Inflammatory macrophage treated with lipopolysaccharide for 1 hour (primary cell): ENCODE measurements around the gene TRIM33.
A peak's percentile ranks its signal among the peaks of the same experiment; 100 is the strongest.
"Not testable (repeated sequence)": the region's sequence is repeated elsewhere in the genome, so short reads cannot be mapped to it uniquely, and the experiment has no call there.

Source experiments
- DNase-seq, 2 donors: peaks; one replicate each; pipeline ENCODE4 v3.0.0-alpha.2; 2020 to 2022

The TRIM33 gene

DNA sequence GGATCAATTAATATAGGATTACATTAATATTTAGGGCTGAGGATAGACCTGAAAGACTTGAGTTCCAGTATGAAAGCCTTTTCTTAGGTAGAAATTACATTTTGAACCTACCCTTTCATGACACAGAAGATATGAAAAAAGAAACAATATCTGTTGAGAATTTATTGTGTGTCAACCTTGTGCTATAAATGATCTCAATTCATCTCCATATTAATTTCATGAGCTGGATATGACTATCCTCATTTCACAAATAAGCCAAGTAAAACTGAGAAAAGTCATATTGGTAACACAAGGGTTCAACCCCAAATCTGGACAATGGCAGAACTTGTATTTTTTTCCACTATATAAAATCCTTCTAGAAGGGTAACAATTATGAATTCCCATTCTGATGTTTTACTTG is 120.0 kb downstream of the TRIM33 start:
- no peak for DNase-seq

DNA sequence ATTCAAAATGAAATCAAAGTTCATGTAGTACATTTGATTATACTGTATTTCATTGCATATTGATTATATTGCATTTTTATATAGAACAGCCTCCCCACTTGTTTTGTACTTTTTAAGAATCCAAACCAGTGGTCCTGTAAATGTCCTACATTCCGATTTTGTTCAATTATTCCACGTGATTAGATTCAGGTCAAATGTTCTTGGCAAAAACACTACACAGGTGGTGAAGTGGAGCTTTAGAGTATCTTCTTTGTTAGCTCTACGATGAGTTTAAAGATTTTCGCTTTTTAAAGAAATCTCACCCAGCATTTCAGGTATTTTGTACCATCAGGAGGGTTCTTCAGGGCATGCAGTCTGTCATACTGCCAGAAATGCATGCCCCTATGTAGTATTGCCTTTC is 120.6 kb downstream of the TRIM33 start:
- DNase-seq: no peak

DNA sequence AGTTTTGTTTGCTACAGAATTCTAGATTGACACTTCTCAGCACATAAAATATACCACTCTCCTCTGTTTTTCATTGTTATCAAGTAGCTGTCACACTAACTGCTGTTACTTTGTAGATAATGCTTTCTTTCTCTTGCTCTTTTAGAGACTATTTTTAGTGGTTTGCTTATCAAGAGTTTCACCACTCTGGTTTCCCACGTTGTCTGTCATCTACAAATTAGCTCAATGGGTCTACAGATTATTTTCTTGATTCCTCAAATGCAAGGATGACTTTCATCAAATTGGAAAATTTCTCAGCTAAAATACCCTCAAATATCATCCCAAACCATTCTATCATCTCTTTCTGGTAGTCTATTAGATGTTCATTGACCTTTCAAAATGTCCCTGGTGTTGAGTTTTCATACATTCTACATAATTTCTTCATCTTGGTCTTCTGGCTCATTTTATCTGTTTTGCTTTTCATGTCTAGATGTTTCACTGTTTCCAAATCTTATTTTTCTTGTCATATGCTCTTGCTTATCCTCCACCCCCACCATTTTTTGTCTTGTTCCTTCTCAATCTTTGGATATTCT is 122.5 kb downstream of the TRIM33 start:
- DNase-seq: no peak

DNA sequence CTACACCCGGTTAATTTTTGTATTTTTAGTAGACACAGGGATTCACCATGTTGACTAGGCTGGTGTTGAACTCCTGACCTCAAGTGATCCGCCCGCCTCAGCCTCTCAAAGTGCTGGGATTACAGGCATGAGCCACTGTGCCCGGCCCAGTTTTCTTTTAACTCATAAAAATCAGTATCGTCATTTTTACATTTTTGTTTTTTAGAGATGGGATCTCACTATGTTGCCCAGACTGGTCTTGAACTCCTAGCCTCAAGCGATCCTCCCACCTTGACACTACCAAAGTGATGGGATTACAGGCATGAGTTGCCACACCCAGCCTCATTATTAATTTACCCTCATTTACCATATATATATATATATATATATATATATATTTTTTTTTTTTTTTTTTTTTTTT is 123.4 kb downstream of the TRIM33 start:
- DNase-seq: not testable (repeated sequence)

DNA sequence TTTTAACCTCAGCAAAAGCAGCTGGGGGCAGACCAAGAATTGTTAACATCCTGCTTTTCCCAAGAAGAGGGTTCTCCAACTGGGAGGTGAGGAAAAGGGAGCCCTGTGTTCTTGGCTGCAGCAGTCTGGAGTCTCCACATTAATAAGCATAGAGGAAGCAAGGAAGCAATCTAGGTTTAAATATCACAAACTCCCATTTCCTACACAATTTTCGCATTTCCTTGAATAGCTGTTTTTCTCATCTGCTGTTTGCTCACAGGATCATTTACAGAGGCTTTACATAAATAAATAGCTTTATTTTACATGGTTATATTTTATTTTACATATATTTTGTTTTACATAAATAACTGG is 124.0 kb downstream of the TRIM33 start:
- no peak for DNase-seq

DNA sequence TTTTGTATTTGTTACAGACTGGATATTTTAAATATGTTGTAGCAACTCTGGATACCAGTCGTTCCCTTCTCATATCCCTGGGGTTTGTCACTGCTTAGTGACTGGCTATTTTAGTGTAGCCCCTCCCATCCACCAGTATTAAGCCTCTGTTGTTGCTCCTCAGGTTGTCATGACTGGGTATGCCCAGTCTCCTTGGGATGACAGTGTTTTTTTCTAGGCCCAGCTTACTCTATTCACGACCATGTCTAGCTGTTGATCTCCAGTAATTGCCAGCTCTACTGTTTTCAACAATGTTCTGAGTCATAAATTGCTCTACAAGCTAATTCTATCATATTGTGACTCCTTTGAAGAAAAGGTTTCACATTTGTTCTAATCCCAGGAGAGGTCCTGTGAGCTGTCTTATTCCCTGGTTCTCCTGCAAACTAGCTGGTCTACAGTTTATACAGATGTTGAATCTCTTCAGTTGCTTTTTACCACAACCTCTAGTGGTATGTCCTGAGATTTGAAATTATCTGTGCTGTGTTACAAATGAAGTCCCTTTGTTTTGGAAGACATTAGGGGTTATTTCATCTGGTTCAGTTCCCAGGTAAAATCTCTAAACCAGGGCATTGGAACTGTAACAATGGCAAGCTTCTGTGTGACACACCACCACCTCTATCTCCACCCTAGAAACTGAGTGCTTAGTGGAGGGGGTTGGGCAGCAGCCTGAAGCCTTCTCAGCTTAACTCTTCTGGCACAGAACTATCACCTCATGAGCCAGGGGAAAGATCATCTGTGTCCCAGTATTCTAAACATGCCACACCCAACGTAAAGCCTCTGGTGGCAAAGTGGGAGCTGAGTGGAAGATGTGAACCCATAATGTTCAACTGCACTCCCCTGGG is 124.6 kb downstream of the TRIM33 start:
- DNase-seq: no peak

DNA sequence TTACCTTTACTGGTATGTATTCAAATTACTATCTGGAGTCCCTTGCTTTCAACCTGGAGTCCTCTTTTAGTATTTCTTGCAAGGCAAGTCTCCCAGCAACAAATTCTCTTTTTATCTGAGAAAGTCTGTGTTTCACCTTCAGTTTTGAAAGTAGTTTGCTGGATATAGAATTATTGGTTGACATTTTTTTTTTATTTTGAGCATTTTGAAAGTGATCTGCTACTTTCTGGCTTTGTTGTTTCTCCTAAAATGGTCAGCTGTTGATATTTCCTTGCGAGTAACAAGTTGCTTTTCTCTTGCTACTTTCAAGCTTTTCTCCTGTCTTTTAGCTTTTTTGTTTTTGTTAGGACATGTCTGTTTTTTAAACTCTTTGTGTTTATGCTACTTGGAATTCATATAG is 126.1 kb downstream of the TRIM33 start:
- no peak for DNase-seq

DNA sequence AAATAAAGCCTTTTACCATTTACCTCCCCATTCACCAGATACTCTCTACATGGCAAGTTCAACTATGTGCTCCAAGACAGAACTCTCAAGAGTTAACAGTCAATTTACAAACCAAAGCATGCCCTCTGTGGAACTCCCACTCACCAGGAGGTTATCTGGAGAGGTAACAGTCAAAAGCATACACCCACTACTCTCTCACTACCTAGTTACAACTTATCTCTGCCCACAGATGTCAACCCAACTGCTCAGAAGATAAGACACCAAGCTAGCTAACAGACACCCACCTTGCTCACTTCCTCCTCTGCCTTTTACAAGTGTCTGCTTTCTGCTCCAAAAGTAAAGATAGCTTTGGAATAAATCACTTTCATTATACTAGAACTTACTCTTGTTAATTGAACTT is 131.0 kb downstream of the TRIM33 start:
- DNase-seq: no peak

DNA sequence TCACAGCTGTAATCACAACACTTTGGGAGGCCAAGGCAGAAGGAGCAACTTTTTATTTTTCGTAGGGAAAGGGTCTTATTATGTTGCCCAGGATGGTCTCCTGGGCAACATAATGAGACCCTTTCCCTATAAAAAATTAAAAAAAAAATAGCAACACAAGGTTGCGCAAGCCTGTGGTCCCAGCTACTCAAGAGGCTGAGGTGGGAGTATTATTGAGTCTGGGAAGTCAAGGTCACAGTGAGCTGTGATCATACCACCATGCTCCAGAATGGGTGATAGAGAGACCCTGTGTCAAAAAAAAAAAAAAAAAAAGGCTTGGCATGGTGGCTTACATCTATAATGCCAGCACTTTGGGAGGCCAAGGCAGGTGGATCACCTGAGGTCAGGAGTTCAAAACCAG is 131.6 kb downstream of the TRIM33 start:
- no peak for DNase-seq

DNA sequence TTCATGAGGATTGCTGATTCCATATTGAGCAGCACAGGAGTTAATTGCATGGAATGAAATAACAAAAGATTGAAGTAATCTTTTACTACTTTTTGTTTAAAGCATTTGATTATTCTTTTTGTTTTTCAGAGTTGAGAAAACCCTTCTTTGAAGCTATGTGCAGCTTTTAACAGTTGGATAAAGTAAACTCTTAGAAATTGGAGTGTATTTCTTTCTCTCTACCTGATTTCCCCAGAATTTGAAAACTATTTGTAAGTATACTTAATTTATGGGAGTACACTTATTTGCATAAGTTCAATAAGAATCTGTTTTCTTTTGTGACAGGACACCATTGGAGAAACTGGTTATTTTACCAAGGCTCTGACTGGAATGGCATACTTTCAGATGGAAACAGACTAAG is 133.6 kb downstream of the TRIM33 start:
- no peak for DNase-seq

DNA sequence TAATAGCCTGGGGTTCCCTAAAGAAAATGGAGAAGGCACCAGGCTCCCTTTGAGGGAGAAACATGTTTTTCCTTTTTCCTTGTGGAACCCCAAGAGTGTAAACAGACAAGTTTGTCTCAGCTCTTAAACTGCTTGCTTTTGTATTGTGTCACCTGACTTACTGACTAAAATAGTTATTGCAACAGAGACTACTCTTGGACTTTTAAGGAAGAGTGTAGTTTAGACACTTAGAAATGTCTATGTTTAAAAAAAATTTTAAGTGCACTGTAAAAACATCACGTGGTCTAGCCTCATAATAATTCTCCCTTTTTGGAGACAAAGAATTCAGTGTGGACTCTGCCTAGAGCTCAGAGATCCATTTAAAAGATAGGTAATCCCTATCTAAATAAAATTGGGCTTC is 141.1 kb downstream of the TRIM33 start:
- peak; percentile 30 to 55 for DNase-seq

DNA sequence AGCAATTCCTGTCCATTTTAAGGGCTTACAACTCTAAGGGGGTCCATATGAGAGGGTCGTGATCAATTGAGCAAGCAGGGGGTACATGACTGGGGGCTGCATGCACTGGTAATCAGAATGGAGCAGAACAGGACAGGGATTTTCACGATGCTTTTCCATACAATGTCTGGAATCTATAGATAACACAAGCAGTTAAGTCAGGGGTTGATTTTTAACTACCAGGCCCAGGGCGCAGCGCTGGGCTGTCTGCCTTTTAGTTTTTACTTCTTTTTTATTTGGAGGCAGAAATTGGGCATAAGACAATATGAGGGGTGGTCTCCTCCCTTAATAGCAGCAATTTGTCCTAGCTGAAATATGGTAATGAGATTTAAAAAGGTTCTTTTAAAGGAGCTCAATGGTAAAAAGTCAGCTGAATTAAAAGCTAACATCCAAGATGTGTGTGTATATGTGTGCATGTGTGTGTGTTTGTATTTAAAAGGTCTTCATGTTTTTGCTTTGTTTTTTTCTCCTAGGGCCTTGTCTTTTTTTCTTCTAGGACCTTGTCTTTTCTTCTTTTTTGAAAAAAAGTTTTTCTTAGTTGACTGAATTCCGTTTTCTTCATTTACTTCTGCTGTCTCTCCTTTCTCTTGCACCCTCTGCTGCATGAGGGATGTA is 141.6 kb downstream of the TRIM33 start:
- DNase-seq: not testable (repeated sequence)

DNA sequence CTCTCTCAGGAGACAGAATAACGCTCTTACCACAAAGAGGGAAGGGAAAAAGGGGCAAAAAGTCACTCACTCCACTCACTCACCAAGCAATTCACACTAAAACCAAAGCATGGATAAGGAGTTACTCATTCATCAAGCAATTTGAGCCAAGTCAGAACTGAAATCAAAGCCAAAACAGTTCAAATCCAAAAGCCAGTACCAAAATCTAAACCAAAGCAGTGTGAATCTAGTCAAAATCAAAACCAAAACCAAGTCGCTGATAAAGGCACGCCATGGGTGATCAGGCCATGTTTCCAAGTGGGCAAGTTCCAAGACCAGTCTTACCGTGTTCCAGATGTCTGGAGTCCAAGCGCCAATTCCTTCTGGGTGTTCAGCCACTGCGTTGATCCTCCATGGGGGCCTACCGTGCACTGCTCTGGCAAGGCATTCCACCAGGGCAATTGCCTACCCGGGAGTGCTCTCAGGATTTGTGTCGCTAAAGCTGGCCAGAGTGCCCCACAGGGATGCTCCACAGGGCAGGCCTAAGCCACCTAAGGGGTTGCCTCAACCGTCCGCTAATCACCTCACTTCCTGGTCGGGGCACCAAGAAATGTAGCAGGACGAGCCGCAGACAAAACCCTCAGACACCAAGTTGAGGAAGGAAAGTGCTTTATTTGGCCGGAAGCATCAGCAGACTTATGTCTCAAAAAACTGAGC is 142.3 kb downstream of the TRIM33 start:
- no peak for DNase-seq

DNA sequence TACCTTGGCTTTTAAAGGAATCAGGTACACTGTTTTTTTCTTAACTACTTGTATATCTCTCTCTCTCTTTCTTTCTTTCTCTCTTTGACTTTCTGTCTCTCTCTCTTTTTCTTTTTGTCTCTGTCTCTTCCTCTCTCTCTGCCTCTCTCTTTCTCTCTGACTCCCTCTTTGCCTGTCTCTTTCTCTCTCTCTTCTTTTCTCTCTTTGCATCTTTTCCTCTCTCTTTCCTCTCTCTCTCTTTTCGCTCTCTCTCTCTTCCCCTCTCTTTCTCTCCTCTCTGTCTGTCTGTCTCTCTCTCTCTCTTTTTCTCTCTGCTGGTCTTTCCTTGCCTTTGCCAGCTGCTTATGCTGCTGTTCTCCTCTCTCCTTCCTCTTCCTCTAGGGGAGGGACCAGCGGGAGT is 143.2 kb downstream of the TRIM33 start:
- DNase-seq: no peak

DNA sequence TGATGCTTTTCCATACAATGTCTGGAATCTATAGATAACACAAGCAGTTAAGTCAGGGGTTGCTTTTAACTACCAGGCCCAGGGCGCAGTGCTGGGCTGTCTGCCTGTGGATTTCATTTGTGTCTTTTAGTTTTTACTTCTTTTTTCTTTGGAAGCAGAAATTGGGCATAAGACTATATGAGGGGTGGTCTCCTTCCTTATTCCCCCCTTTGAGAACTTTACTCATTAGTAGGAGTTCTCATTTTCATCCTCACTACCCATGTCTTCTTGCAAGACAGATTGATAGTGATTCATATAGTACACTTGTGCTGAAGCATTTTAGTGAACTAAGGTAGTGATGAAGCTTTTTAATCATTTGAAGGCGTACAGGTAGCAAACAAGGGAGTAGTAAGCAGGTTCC is 147.8 kb downstream of the TRIM33 start:
- DNase-seq: not testable (repeated sequence)

DNA sequence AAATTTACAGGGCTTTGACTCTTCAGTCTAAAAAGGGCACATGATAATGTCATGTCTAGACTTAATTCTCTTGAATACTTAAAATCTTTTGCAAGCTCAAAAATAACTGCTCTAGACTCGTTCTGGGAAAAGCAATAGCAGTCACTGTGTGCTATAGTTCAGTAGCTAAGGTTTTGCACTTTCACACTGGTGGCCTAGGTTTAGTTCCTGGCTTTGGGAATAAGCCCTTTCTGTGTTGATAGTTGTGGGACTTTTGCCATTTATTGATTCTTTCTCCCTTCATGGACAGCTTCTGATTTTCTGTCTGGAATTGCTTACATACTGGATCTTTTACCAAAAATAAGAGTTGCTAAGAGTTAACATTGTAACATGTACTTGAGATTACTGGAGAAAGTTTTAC is 151.2 kb downstream of the TRIM33 start:
- DNase-seq: no peak

DNA sequence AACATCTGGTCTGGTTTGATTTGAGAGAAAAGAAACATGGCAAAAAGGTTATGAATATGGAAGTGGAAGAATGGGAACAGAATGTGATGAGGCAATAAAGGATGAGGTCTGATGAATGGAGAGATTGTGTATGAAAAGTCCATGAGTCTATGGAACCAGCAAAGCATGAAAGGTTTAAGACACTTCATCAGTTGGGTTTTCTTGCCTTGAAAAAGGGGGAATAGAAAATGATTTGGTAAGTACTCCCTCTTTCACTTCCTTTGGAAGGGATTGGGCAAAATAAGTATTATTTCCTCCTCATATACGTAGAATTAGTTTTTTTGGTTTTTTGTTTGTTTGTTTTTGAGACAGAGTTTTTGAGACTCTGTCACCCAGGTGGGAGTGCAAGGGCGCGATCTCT is 155.8 kb downstream of the TRIM33 start:
- DNase-seq: peak; percentile 9 to 19

DNA sequence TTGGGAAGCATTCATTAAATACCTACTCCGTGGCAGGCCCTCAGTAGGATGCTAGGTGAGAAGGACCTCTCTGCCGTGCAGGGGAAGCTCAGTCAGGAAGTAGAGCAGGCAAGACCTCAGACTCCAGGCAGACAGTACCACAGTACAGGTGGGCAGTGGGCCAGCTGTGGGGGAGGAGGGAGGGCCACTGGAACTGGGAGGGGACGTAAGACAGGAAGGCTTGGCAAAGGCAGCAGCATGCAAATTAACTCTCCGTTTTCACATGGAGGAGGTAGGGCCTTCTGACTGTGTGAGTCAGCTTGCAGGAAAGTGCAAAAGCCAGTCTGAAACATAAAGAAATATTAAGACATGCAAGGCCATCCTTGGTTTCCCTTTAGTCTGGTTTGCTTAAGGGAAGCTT is 157.7 kb downstream of the TRIM33 start:
- peak; percentile 23 to 48 for DNase-seq

DNA sequence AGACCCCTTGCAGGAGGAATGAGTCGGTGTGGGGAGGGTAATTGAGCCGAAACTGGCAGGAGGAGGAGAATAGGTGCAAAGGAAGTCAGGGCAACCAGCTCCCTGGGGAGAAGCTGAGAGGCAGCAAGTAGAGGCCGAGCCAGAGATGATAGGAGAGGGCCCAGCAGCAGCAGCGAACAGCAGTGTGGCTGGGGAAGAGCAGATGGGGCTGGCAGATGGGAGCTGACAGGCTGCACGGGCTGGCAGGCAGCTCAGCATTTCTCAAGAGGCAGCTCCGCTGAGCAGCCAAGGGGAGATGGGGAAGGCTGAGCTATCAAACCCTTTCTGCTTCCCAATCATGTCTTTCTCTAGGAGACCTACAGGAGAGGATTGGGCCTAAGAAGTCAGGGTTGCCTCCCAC is 158.2 kb downstream of the TRIM33 start:
- no peak for DNase-seq

DNA sequence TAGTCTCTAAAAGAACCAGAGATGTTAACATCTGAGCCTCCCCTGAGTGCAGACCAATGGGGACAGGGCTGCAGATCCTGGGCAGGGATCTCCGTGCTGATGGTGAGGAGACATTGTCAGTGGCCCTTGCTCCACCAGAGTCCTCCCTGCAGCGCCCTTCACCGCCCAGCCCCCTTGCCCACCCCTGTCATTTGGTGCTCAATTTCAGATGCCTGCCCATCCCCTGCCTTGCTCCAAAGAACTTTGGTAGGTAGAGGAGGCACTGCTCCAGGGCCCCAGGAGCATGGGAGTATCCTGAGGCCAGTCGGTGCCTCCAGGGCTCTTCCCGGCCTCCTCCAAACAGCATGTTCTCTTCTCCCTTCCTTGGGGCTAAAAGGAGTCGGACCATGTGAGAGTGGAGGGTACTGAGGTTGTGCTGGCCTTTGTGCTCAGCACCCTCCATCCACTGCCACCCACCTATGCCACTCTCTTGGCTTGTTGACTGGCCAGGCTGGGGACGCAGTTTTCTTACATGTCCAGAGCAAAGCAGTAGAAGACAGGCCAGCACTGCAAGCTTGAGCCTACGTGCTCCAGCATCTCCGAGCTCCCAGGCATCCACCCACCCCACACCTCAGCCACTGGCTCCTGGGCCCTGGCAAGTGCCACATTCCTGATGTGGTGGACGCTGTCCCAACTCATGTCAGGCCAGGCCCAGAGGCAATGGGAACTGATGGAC is 160.1 kb downstream of the TRIM33 start:
- DNase-seq: no peak

DNA sequence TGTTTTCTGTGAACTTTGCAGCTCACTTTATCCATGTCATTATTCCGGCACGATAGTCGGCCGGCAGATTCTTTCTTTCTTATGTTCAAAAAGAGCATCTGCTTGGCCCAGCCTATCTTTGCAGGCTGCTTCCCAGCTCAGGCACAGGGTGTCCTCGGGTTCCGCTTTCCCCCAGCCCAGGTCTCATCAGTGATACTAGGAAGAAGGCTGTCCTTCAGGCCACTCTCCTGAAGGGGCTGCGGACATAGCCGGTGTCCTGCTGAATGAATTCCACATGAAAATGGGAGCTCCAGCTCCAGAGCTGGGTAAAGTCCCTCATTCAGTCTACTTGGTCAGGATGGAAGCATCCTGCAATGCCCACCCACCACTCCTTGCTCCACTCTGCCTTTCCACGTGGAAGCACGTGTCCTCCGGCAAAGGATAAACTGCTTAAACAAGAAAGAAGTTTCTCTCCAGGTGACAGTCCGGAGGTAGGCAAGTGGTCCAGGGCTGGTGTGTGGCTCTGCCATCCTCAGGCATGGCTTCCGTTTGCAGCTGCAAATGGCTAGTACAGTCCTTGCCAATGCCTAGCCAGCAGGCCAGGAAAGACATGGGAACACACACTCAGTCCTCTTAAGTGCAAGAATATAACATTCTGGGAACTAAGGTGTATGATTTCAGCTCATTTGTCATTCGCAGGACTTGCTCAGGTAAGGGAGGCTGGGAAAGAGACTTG is 161.0 kb downstream of the TRIM33 start:
- DNase-seq: no peak
